Activated naive CD8-positive, alpha-beta T cell treated with anti-CD3 and anti-CD28 coated beads for 36 hours (primary cell): Measurements from ENCODE around the gene RGS7. TPM values are rescaled to one million over a fixed set of nuclear protein-coding genes. Genes with fewer than 3 reads are reported as not detected.

Experiments used
- DNase-seq: peaks from one replicate; pipeline ENCODE4 v3.0.0; 2021
- H3K27ac Mint-ChIP-seq: one replicate; pipeline ENCODE4 v1.8.0; 2022; ENCODE audit warnings: mild to moderate bottlenecking, moderate library complexity, mixed read lengths
- H3K27me3 Mint-ChIP-seq: one replicate; pipeline ENCODE4 v1.8.0; 2022; ENCODE audit warnings: mild to moderate bottlenecking, mixed read lengths
- H3K36me3 Mint-ChIP-seq: one replicate; pipeline ENCODE4 v1.8.0; 2021; ENCODE audit warnings: mild to moderate bottlenecking, mixed read lengths
- H3K4me1 Mint-ChIP-seq: one replicate; pipeline ENCODE4 v1.8.0; 2021; ENCODE audit warnings: mixed read lengths
- H3K4me3 Mint-ChIP-seq: one replicate; pipeline ENCODE4 v1.8.0; 2022; ENCODE audit warnings: mild to moderate bottlenecking, moderate library complexity, mixed read lengths
- H3K9me3 Mint-ChIP-seq: one replicate; pipeline ENCODE4 v1.8.0; 2022; ENCODE audit warnings: mixed read lengths
- total RNA-seq, 2 experiments: library from RNA; stranded (reverse); gene quantifications; one replicate each; pipeline ENCODE4 v1.2.3, GENCODE V29; 2021

RGS7 gene
- total RNA-seq: not detected

DNA sequence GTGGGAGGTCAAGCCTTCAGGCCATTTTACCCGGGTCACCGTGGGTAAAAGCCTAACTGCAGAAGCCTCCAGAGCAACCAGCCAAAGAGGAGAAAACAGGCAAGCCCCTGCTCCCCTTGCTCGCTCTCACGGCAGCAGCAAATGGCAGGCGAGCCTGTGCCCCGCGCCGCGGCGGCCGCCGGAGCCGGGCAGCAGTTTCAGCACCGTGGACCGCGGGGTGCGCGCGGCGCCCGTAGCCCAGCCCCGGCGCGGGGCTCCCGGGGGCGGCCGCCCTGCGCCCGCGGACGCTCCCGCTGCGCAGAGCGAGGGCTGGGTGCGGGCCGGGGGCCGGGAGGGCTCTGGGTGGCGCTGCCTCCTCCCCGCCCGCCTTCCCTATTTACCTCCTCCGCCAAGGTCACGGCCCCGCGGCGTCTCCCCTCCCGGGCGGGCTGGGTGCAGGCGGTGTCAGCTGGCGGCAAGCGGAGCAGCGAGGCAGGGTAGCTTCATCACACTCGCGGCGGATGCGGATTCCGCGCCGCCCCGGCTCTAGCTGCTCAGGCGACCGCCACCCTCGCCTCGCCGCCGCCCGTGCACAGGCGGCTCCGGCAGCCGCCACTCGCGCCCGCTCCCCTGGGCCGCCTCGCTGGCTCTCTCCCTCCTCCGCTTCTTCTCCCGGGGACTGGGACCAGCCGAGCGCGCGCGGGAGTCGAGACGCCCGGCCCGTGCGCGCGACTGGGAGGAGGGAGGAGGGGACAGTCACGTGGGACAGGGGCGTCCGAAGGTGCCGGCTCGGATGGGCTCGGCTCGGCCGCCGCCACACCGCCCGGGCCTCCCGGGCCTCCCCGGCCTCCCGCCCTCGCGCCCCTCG is at the start of gene RGS7:
TSS of gene RGS7 (minus strand) at position 687 of the 847 bp plus-strand sequence.
- H3K27me3 Mint-ChIP-seq: peaks cover 59% of the 10 kb centered on the region
- peaks cover 3% of the 10 kb centered on the region for H3K4me1 Mint-ChIP-seq
- H3K36me3 Mint-ChIP-seq: no peaks in the 10 kb centered on the region
- DNase-seq: peak; percentile 31
- H3K4me3 Mint-ChIP-seq: no peak within 1 kb of the TSS
- H3K27ac Mint-ChIP-seq: no peak within 1 kb of the TSS
- no peaks in the 10 kb centered on the region for H3K9me3 Mint-ChIP-seq

GRCh38 chr1:241406421-241406820 is 49.4 kb upstream of the RGS7 start:
- H3K36me3 Mint-ChIP-seq: no peaks in the 10 kb centered on the region
- peaks cover 13% of the 10 kb centered on the region for H3K27me3 Mint-ChIP-seq
- no peaks in the 10 kb centered on the region for H3K9me3 Mint-ChIP-seq
- no peak overlapping the region for H3K4me3 Mint-ChIP-seq
- no peak overlapping the region for H3K27ac Mint-ChIP-seq
- no peaks in the 10 kb centered on the region for H3K4me1 Mint-ChIP-seq
- no peak for DNase-seq

DNA sequence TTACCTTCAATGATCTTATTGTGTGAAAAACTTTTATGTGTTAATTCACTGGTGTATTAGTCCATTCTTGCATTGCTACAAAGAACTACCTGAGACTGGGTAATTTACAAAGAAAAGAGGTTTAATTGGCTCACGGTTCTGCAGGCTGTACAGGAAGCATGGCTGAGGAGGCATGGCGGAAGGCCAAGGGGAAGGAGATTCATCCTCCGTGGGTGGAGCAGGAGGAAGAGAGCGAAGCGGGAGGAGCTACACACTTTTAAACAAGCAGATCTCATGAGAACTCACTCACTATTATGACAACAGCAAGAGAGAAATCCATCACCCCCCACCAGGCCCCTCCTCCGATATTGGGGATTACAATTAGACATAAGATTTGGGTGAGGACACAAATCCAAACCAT is 44.2 kb upstream of the RGS7 start:
- H3K27ac Mint-ChIP-seq: no peak overlapping the region
- no peak overlapping the region for H3K4me3 Mint-ChIP-seq
- H3K4me1 Mint-ChIP-seq: no peaks in the 10 kb centered on the region
- H3K36me3 Mint-ChIP-seq: no peaks in the 10 kb centered on the region
- H3K9me3 Mint-ChIP-seq: peaks cover 2% of the 10 kb centered on the region
- no peak for DNase-seq
- H3K27me3 Mint-ChIP-seq: peaks cover 6% of the 10 kb centered on the region

DNA sequence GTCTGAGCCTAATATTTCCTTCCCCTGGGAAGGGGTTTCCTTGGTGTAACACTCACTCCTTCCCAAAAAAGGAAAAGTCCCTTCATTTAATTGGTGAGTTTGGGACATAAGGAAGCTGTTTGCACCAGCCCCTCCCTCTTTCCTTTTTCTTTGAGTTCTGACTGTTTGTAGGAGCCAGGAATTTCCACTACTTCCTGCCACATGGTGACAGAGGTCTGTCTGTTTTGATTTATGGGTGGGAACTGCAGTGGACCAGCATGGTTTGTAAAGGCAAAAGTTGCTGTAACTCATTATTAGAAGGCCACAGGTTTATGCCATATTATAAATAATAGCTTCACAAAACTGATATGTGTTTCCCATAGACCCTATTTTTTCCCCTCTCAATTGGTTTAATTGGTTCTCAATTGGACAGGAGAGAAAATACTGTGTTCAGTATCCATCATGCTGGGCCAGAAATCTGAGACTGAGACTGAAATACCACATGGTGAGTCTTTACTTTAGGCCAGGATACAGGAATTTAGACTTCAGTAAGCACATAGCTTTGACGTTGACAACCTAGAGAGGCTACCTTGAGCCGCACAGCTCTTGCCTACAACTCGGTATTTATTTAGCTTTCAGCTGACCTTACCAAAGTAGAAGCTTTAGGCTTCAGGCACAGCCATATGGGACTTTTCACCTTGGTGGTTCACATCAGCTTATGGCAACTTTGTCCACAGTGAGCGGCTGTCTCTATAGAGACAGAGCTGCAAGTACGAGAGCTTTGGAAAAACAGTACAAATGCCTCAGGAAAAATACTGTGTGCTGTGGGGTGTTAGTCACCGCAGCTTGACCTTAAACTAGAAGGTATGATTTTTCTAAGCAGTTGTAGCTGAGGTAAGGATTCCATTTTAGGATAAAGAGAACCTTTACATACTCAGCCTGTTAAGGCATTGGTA is 40.0 kb upstream of the RGS7 start:
- no peaks in the 10 kb centered on the region for H3K36me3 Mint-ChIP-seq
- DNase-seq: no peak
- no peak overlapping the region for H3K4me3 Mint-ChIP-seq
- no peak overlapping the region for H3K27ac Mint-ChIP-seq
- peaks cover 3% of the 10 kb centered on the region for H3K9me3 Mint-ChIP-seq
- peaks cover 6% of the 10 kb centered on the region for H3K27me3 Mint-ChIP-seq
- H3K4me1 Mint-ChIP-seq: no peaks in the 10 kb centered on the region

DNA sequence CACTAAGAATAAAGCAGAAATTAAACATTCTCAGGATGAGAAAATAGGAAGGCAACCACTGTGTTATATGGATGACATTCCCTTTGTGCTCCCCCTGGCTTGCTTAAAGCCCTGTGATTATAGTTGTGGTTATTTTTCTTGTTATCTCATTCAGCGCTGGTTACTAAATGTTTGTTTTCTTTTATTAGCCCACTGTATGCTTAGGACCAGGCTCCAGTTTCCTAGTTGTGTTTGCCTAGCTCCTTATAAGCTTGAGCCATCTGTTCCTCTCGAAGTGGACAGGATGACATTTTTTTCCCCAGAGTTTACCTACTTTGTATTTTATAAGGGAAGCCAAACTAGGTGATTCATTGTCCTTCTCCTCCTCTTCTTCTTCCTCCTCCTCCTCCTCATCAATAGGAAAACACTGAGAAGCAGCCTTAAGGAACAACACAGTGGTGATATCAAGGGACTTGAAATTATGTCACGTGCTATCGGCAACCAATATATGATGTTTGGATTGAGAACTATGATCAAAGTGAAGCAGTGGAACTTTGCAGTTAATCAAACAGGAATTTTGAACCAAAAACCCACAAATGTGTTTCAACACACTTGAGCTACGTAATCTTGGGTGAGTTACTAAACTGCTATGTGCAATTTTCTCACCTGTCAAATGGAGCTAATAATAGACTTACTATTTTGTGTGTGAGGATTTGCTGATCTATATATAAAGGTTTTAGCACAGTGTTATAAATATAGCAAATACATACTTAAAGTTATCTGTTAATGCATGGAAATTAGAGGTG is 35.1 kb upstream of the RGS7 start:
- Mint-ChIP-seq H3K4me1 (no peaks in the 10 kb centered on the region), H3K9me3 (peaks cover 3% of the 10 kb centered on the region), H3K27me3 (no peaks in the 10 kb centered on the region), H3K36me3 (no peaks in the 10 kb centered on the region), H3K27ac (no peak overlapping the region), H3K4me3 (no peak overlapping the region)
- no peak for DNase-seq

GRCh38 chr1:241390526-241390925 is 33.5 kb upstream of the RGS7 start:
- Mint-ChIP-seq H3K27me3 (no peaks in the 10 kb centered on the region), H3K4me3 (no peak overlapping the region), H3K36me3 (no peaks in the 10 kb centered on the region), H3K27ac (no peak overlapping the region), H3K4me1 (no peaks in the 10 kb centered on the region), H3K9me3 (no peaks in the 10 kb centered on the region)
- no peak for DNase-seq

- no peak for DNase-seq
- no peaks in the 10 kb centered on the region for H3K27me3 Mint-ChIP-seq
- H3K36me3 Mint-ChIP-seq: no peaks in the 10 kb centered on the region
- H3K4me1 Mint-ChIP-seq: no peaks in the 10 kb centered on the region
- H3K4me3 Mint-ChIP-seq: no peak overlapping the region
- no peak overlapping the region for H3K27ac Mint-ChIP-seq
- no peaks in the 10 kb centered on the region for H3K9me3 Mint-ChIP-seq
Observed at GRCh38 chr1:241389400-241389799, 32.4 kb upstream of the RGS7 start.

DNA sequence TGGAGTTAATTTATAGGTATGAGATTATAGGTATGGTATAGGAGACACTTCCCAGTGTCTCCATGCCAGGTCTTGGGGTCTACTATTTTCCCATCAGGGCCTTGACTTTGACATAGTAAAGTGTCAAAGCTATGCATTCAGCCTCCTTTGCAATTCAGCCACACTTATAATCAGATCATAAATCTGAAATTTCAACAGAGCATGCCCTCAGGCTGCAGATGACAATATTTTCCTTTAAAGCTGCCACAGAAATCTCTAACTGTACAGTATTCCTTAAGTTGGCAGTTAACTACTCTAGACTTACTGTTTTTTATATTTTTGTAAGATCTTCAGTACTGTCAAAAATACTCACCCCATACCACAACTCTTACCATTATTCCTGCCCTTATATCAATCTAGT is 30.2 kb upstream of the RGS7 start:
- Mint-ChIP-seq H3K9me3 (no peaks in the 10 kb centered on the region), H3K4me1 (no peaks in the 10 kb centered on the region), H3K36me3 (no peaks in the 10 kb centered on the region), H3K4me3 (no peak overlapping the region), H3K27me3 (no peaks in the 10 kb centered on the region), H3K27ac (no peak overlapping the region)
- no peak for DNase-seq

GRCh38 chr1:241376701-241377100 is 19.7 kb upstream of the RGS7 start:
- Mint-ChIP-seq H3K27me3 (no peaks in the 10 kb centered on the region), H3K9me3 (peaks cover 4% of the 10 kb centered on the region), H3K4me1 (no peaks in the 10 kb centered on the region), H3K4me3 (no peak overlapping the region), H3K27ac (no peak overlapping the region), H3K36me3 (no peaks in the 10 kb centered on the region)
- no peak for DNase-seq

- Mint-ChIP-seq H3K4me3 (no peak overlapping the region), H3K27me3 (no peaks in the 10 kb centered on the region), H3K36me3 (no peaks in the 10 kb centered on the region), H3K9me3 (peaks cover 2% of the 10 kb centered on the region), H3K27ac (no peak overlapping the region), H3K4me1 (no peaks in the 10 kb centered on the region)
- DNase-seq: no peak
Observed at GRCh38 chr1:241375886-241376285, 18.9 kb upstream of the RGS7 start.

GRCh38 chr1:241366196-241366595 is 9.2 kb upstream of the RGS7 start:
- Mint-ChIP-seq H3K9me3 (no peaks in the 10 kb centered on the region), H3K27ac (no peak overlapping the region), H3K36me3 (no peaks in the 10 kb centered on the region), H3K27me3 (no peaks in the 10 kb centered on the region), H3K4me1 (no peaks in the 10 kb centered on the region), H3K4me3 (no peak overlapping the region)
- no peak for DNase-seq

DNA sequence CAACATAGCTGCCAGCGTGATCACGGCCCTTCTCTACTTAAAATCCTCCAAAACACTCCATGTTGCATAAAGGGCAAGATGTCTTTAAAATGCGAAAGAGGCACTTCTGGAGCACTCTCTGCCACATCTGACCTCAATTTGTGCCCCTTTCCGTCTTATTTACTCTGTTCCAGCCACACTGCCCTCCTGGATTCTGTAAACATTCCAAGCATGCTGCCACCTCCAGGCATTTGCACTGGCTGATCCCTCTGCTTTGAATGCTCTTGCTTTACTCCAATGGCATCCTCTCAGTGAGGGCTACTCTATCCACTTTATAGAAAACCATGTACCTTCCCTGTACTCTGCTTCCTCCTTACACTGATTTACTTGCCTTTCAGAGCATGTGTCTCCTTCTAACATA is 5.3 kb upstream of the RGS7 start:
- Mint-ChIP-seq H3K27ac (no peak overlapping the region), H3K9me3 (no peaks in the 10 kb centered on the region), H3K27me3 (peaks cover 30% of the 10 kb centered on the region), H3K4me3 (no peak overlapping the region), H3K36me3 (no peaks in the 10 kb centered on the region), H3K4me1 (peaks cover 3% of the 10 kb centered on the region)
- DNase-seq: no peak

GRCh38 chr1:241357366-241358340 is 648 bp upstream of the RGS7 start:
- no peaks in the 10 kb centered on the region for H3K36me3 Mint-ChIP-seq
- peaks cover 3% of the 10 kb centered on the region for H3K4me1 Mint-ChIP-seq
- H3K27me3 Mint-ChIP-seq: peaks cover 54% of the 10 kb centered on the region
- no peaks in the 10 kb centered on the region for H3K9me3 Mint-ChIP-seq
- H3K4me3 Mint-ChIP-seq: no peak overlapping the region
- no peak overlapping the region for H3K27ac Mint-ChIP-seq
- DNase-seq: no peak

DNA sequence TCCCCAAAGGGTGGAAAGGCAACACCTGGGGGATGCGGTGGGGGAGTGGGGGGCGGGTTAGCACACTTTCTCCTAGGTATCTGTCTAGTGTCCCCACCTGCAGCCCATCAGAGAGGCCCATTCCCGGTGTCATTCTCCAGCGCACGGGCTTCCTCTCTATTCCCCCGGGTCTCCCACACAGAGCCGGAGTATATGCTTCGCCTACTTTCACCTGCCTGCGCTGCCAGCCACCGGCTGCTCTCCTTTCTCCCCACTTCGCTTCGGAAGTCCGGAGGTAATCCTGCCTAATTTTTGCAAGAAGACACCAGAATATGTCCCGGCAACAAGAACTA is 852 bp downstream of the RGS7 start:
- no peaks in the 10 kb centered on the region for H3K36me3 Mint-ChIP-seq
- H3K4me1 Mint-ChIP-seq: peaks cover 3% of the 10 kb centered on the region
- H3K4me3 Mint-ChIP-seq: no peak overlapping the region
- no peaks in the 10 kb centered on the region for H3K9me3 Mint-ChIP-seq
- H3K27ac Mint-ChIP-seq: no peak overlapping the region
- peaks cover 59% of the 10 kb centered on the region for H3K27me3 Mint-ChIP-seq
- DNase-seq: no peak
